Activated CD4-positive, alpha-beta T cell treated with anti-CD3 and anti-CD28 coated beads, Interleukin-2, amount 10 ng/mL, durations not matched to agents 7 days and 5 days (primary cell): ENCODE measurements around the gene KLF1. TPM values are rescaled to one million over a fixed set of nuclear protein-coding genes. Genes with fewer than 3 reads are reported as not detected.
"Not testable (repeated sequence)": the region's sequence is repeated elsewhere in the genome, so short reads cannot be mapped to it uniquely, and the experiment has no call there.

ENCODE experiments used
- CTCF ChIA-PET: fragments of 350-600 bp; sonication (Branson Sonifier 250); formaldehyde crosslinking; loops from one replicate; lab custom pipeline; 2021; ENCODE audit warnings: antibody characterized with exemption; lab: Charles Lee
- POLR2A ChIA-PET: fragments of 350-600 bp; sonication (Branson Sonifier 250); formaldehyde crosslinking; loops from one replicate; lab custom pipeline; 2021; ENCODE audit warnings: antibody characterized with exemption; lab: Charles Lee
- DNase-seq: peaks from one replicate; pipeline ENCODE4 v3.0.0-alpha.2; 2020
- H3K27ac Mint-ChIP-seq: one replicate; pipeline ENCODE4 v1.8.0; 2021; ENCODE audit warnings: mild to moderate bottlenecking, moderate library complexity, mixed read lengths
- H3K27me3 Mint-ChIP-seq: one replicate; pipeline ENCODE4 v1.8.0; 2021; ENCODE audit warnings: mixed read lengths
- H3K36me3 Mint-ChIP-seq: one replicate; pipeline ENCODE4 v1.8.0; 2021; ENCODE audit warnings: low read depth, mixed read lengths
- H3K4me1 Mint-ChIP-seq: one replicate; pipeline ENCODE4 v1.8.0; 2021; ENCODE audit warnings: mixed read lengths
- H3K4me3 Mint-ChIP-seq: one replicate; pipeline ENCODE4 v1.8.0; 2021; ENCODE audit warnings: mild to moderate bottlenecking, moderate library complexity, mixed read lengths
- H3K9me3 Mint-ChIP-seq: one replicate; pipeline ENCODE4 v1.8.0; 2021; ENCODE audit warnings: mixed read lengths
- total RNA-seq, 2 experiments: library from RNA; stranded (reverse); gene quantifications; one replicate each; pipeline ENCODE4 v1.2.3, GENCODE V29; 2021

KLF1 gene
- total RNA-seq, 2 experiments from 2014 or later = 0.20 TPM; not detected in 1

- Mint-ChIP-seq H3K4me1 (peaks cover 32% of the 10 kb centered on the region), H3K9me3 (peaks cover 3% of the 10 kb centered on the region), H3K4me3 (peak overlapping the region; percentile 59), H3K27ac (peak overlapping the region; percentile 98), H3K27me3 (peaks cover under 1% of the 10 kb centered on the region), H3K36me3 (peaks cover 3% of the 10 kb centered on the region)
- ChIA-PET CTCF (interaction anchor here (0.6 to 3.5 kb wide), 10 partner anchors 9 to 1369 kb away, joined by 3 to 16 read pairs (median 4); partner anchors contain the start of gene CALR), POLR2A (interaction anchor here (0.8 kb wide), 1 partner anchor 29 kb away, joined by 3 read pairs; no protein-coding TSS in a partner anchor)
- peak; percentile 78 for DNase-seq
These were observed 27.1 kb upstream of the KLF1 start for GRCh38 chr19:12913851-12914690.

DNA sequence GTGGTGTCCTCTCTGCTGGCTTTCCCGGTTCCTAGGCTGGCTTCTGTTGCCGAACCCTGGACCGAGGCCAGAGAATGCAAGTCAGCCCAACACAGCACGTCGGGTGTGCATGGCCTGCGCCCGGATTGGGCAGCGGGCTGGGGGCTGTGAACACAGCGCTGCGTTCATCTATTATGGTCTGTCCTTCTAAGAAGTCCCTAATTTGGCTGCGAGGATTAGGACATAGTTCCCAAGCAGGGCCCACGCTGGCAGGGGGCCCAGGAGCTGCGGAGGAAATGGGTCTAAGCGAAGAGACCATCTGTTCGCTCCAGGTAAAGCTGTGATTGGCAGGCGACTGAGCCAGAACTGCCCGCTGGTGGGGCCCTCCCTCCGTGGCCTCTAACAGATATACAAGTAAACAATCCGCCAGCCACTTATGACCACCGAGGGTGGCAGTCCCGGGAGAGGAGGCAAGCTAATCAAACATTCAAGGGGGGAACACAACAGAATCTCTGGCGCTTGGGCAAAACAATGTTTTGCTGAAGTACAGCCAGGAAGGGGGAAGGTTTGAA, 26.1 kb upstream of the KLF1 start:
- H3K9me3 Mint-ChIP-seq = no peaks in the 10 kb centered on the region
- peak overlapping the region; percentile 98 for H3K27ac Mint-ChIP-seq
- DNase-seq = no peak
- ChIA-PET POLR2A (no interaction called here), CTCF (interaction anchor here (0.7 to 3.5 kb wide), 6 partner anchors 8 to 161 kb away, joined by 4 to 16 read pairs (median 6); partner anchors contain the start of gene CALR)
- peaks cover 25% of the 10 kb centered on the region for H3K4me1 Mint-ChIP-seq
- no peaks in the 10 kb centered on the region for H3K36me3 Mint-ChIP-seq
- H3K27me3 Mint-ChIP-seq = no peaks in the 10 kb centered on the region
- no peak overlapping the region for H3K4me3 Mint-ChIP-seq

DNA sequence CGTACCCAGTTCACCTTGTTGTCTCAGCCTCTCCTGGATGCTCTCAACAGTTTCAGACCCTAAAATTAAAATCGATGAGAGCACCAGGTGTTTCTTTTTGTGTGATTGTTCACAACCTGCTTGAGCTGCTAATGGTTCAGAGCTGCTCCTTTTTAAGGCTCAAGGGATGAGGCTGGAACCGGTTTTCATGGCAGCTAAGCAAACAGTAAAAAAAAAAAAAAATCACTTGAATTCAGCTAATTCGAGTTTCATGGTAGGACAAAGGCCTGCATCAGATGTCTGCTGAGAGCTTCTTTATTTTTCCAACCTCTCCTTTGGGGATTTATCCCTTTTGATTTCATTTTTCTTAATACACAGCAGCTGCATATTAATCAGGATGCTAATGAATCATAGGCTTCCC, 25.6 kb upstream of the KLF1 start:
- H3K4me1 Mint-ChIP-seq = peaks cover 25% of the 10 kb centered on the region
- ChIA-PET CTCF (interaction anchor here (1.1 to 3.5 kb wide), 2 partner anchors 12 to 28 kb away, joined by 4 to 16 read pairs; no protein-coding TSS in a partner anchor), POLR2A (no interaction called here)
- no peaks in the 10 kb centered on the region for H3K9me3 Mint-ChIP-seq
- DNase-seq = no peak
- H3K36me3 Mint-ChIP-seq = no peaks in the 10 kb centered on the region
- no peaks in the 10 kb centered on the region for H3K27me3 Mint-ChIP-seq
- H3K4me3 Mint-ChIP-seq = no peak overlapping the region
- H3K27ac Mint-ChIP-seq = no peak overlapping the region

DNA sequence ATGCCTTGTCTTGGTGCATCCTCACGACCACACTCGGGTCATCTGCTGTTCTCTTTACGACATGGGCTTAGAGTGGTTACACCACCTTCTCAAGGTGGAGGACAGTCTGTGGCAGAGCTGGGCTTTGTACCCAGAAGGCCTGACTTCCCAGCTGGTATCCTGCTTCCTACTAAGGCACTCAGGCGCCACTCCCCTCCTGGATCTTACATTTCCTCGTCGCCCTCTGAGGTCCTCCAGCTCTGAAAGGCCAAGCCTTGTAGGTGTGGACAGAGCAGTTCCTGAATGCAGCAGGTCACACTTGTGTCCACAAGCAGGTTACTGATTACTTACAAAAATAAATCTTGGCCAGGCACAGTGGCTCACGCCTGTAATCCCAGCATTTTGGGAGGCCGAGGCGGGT, 20.2 kb upstream of the KLF1 start:
- no peaks in the 10 kb centered on the region for H3K4me1 Mint-ChIP-seq
- H3K27ac Mint-ChIP-seq = no peak overlapping the region
- ChIA-PET POLR2A (interaction anchor here (0.5 kb wide), 1 partner anchor 58 kb away, joined by 3 read pairs; no protein-coding TSS in a partner anchor), CTCF (interaction anchor here (0.8 to 2.0 kb wide), 4 partner anchors 10 to 154 kb away, joined by 3 to 8 read pairs (median 4); no protein-coding TSS in a partner anchor)
- DNase-seq = no peak
- H3K9me3 Mint-ChIP-seq = no peaks in the 10 kb centered on the region
- H3K4me3 Mint-ChIP-seq = no peak overlapping the region
- H3K27me3 Mint-ChIP-seq = no peaks in the 10 kb centered on the region
- no peaks in the 10 kb centered on the region for H3K36me3 Mint-ChIP-seq

- ChIA-PET POLR2A (no interaction called here), CTCF (interaction anchor here (1.1 to 1.6 kb wide), 3 partner anchors 12 to 65 kb away, joined by 4 to 7 read pairs (median 4); no protein-coding TSS in a partner anchor)
- no peak overlapping the region for H3K27ac Mint-ChIP-seq
- no peaks in the 10 kb centered on the region for H3K27me3 Mint-ChIP-seq
- peaks cover 5% of the 10 kb centered on the region for H3K36me3 Mint-ChIP-seq
- DNase-seq = no peak
- no peak overlapping the region for H3K4me3 Mint-ChIP-seq
- peaks cover 3% of the 10 kb centered on the region for H3K4me1 Mint-ChIP-seq
- no peaks in the 10 kb centered on the region for H3K9me3 Mint-ChIP-seq
These were observed 13.0 kb upstream of the KLF1 start for GRCh38 chr19:12899891-12900518.

DNA sequence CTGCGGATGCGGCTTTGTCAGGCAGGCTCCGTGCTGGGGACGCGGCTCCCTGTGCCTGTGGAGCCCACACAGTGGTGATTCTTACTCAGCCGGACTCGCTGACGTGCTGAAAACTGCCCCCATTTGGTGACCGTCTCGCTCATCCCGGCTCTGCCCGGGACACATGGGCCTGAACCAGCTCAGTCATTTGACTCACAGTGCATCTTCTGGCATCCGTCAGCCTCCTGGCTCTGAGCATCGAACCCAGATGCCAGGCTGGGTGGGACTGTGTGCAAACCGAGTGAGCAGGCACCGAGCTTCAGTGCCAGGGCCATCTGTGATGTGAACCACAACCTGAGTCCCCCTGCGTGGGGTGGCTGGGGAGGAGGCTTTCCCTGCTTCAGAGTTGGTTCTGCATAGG, 9.5 kb upstream of the KLF1 start:
- H3K4me1 Mint-ChIP-seq = peaks cover 14% of the 10 kb centered on the region
- H3K9me3 Mint-ChIP-seq = no peaks in the 10 kb centered on the region
- H3K27ac Mint-ChIP-seq = no peak overlapping the region
- no peak for DNase-seq
- H3K4me3 Mint-ChIP-seq = no peak overlapping the region
- H3K27me3 Mint-ChIP-seq = no peaks in the 10 kb centered on the region
- H3K36me3 Mint-ChIP-seq = peaks cover 12% of the 10 kb centered on the region
- POLR2A ChIA-PET = no interaction called here
- CTCF ChIA-PET = interaction anchor here (1.2 to 2.0 kb wide), 2 partner anchors 12 to 69 kb away, joined by 3 to 8 read pairs; no protein-coding TSS in a partner anchor

DNA sequence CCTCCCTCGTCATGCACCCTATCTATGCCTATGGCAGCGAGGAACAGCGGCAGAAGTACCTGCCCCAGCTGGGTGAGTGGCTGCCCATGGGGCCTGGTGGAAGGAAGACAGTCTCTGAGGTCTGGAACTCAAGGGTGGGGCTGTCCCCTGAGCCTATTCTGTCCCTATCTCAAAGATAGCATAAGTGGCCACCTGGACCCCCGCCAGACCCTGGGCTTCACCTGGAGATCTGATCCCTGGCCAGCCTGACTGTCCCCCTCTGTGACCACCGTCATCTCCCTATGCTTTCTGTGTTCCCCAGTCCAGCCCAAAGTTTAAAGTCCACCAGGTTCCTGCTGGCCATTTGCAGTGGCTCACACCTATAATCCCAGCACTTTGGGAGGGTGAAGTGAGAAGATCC, 6.6 kb upstream of the KLF1 start:
- POLR2A ChIA-PET = no interaction called here
- peaks cover 15% of the 10 kb centered on the region for H3K36me3 Mint-ChIP-seq
- H3K27ac Mint-ChIP-seq = no peak overlapping the region
- CTCF ChIA-PET = no interaction called here
- DNase-seq = no peak
- H3K4me1 Mint-ChIP-seq = peaks cover 25% of the 10 kb centered on the region
- H3K4me3 Mint-ChIP-seq = peak overlapping the region; percentile 40
- no peaks in the 10 kb centered on the region for H3K27me3 Mint-ChIP-seq
- no peaks in the 10 kb centered on the region for H3K9me3 Mint-ChIP-seq

DNA sequence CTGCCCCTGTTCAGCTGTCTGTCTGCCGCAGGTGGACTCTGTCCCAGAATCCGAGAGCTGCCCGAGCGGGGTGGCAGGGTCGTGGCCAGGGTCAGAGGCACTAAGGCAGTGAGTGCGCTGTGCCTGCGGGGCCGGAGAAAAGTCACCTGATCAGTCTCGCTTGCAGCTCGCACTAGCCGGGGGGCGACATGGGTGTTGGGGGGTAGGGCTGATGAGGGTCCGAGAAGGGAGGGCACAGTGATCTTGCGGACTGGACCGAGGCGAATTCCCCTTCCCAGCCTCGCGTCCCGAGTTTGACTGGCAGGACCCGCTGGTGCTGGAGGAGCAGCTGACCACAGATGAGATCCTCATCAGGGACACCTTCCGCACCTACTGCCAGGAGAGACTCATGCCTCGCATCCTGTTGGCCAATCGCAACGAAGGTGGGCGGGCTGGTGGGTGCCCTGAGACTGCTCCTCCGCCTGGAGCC, 4.6 kb upstream of the KLF1 start:
- ChIA-PET CTCF (interaction anchor here (0.9 to 2.4 kb wide), 4 partner anchors 10 to 164 kb away, joined by 3 to 14 read pairs (median 4); partner anchors contain the start of gene DNASE2), POLR2A (no interaction called here)
- DNase-seq = no peak
- H3K36me3 Mint-ChIP-seq = peaks cover 10% of the 10 kb centered on the region
- H3K9me3 Mint-ChIP-seq = no peaks in the 10 kb centered on the region
- peak overlapping the region; percentile 93 for H3K4me3 Mint-ChIP-seq
- peak overlapping the region; percentile 91 for H3K27ac Mint-ChIP-seq
- H3K27me3 Mint-ChIP-seq = peaks cover 3% of the 10 kb centered on the region
- peaks cover 27% of the 10 kb centered on the region for H3K4me1 Mint-ChIP-seq

- Mint-ChIP-seq H3K4me1 (peaks cover 31% of the 10 kb centered on the region), H3K36me3 (peaks cover 10% of the 10 kb centered on the region), H3K27ac (peak within 1 kb of the TSS; percentile 91), H3K27me3 (peaks cover 6% of the 10 kb centered on the region), H3K4me3 (peak within 1 kb of the TSS; percentile 93), H3K9me3 (no peaks in the 10 kb centered on the region)
- POLR2A ChIA-PET = interaction anchor here (0.6 kb wide), 2 partner anchors 100 to 690 kb away, joined by 3 read pairs; partner anchors contain the start of gene JUNB
- CTCF ChIA-PET = interaction anchor here (0.6 to 2.4 kb wide), 12 partner anchors 9 to 286 kb away, joined by 3 to 14 read pairs (median 3); partner anchors contain the start of gene DNASE2
- DNase-seq = peak; percentile 99
These were observed 4.0 kb upstream of the KLF1 start, which contains the start of gene GCDH for GRCh38 chr19:12890787-12891552. TSS of gene GCDH (plus strand) at chr19:12891160. CDS start at chr19:12891305, 145 bp downstream.

DNA sequence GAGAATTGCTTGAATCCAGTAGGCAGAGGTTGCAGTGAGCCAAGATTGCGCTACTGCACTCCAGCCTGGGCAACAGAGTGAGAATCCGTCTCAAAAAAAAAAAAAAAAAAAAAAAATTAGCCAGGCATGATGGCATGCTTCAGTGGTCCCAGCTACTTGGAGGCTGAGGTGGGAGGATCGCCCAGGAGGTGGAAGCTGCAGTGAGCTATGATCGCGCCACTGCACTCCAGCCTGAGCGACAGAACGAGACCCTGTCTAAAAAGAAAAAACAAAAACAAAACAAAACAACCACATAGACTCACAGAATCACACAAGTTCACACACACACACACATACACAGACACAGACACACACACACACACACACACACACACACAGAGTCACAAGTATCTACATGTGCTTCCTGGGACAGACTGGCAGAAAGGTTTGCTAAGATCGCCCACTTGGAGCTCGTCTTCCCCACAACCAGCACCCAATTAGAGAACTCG, 3.3 kb upstream of the KLF1 start:
- peak overlapping the region; percentile 91 for H3K27ac Mint-ChIP-seq
- H3K4me3 Mint-ChIP-seq = peak overlapping the region; percentile 93
- peaks cover 32% of the 10 kb centered on the region for H3K4me1 Mint-ChIP-seq
- ChIA-PET CTCF (interaction anchor here (0.7 to 2.4 kb wide), 9 partner anchors 9 to 169 kb away, joined by 3 to 14 read pairs (median 4); partner anchors contain the start of gene DNASE2), POLR2A (interaction anchor here (0.6 kb wide), 2 partner anchors 99 to 689 kb away, joined by 3 read pairs; partner anchors contain the start of gene JUNB)
- peaks cover 10% of the 10 kb centered on the region for H3K36me3 Mint-ChIP-seq
- H3K27me3 Mint-ChIP-seq, DNase-seq, H3K9me3 Mint-ChIP-seq: not testable (repeated sequence)

DNA sequence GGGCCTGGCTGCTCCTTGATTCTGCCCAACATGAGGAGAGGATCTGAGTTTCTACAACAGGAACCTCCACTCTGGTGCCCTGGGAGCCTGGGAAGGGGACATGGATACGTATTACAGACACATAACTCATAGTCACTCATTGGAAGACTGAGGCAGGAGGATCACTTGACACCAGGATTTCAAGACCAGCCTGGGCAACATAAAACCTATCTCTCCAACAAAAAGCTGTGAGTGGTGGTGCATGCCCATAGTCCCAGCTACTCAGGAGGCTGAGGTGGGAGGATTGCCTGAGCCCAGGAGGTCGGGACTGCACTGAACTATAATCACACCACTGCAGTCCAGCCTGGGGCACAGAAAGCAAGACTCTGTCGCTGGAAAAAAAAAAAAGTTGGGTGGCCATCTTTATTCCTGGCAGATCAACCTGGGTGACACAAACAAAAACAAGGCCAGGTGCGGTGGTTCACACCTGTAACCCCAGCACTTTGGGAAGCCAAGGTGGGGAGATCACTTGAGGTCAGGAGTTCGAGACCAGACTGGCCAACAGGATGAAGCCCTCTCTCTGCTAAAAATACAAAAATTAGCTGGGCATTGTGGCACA, 1.1 kb upstream of the KLF1 start:
- Mint-ChIP-seq H3K4me1 (peaks cover 40% of the 10 kb centered on the region), H3K36me3 (peaks cover 9% of the 10 kb centered on the region), H3K27me3 (peaks cover 6% of the 10 kb centered on the region), H3K27ac (no peak overlapping the region), H3K9me3 (peaks cover 7% of the 10 kb centered on the region), H3K4me3 (no peak overlapping the region)
- ChIA-PET POLR2A (no interaction called here), CTCF (interaction anchor here (2.2 kb wide), 1 partner anchor 77 kb away, joined by 10 read pairs; no protein-coding TSS in a partner anchor)
- no peak for DNase-seq
